GM18502 (cell line): ENCODE results near the gene SUCLG2.
"Not testable (repeated sequence)": the region's sequence is repeated elsewhere in the genome, so short reads cannot be mapped to it uniquely, and the experiment has no call there.

Experiments
- ATAC-seq: cut with Tn5 transposase; IDR thresholded peaks from one replicate; pipeline ENCODE4 v1.9.1; 2021; ENCODE audit warnings: mild to moderate bottlenecking; ENCODE audit not compliant: unreplicated experiment, poor library complexity

SUCLG2 gene

DNA sequence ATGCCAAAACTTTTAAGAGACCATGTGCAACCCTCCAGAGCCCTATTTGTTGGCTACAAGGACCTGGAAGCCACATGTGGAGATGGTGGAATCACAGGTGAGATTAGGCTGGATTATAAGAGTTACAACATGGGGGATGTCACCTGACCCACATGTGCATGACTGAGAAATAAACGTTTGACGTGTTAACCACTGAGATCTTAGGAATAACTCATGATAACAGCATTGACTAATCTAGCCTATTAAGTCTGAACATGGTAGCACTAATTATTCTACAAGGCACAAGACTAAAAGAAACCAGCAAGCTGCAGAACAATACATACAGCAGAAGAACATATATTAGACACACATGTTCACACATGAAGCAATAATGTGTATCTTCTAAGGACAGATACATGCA lies 38.4 kb downstream of the SUCLG2 start:
- ATAC-seq, result no peak

DNA sequence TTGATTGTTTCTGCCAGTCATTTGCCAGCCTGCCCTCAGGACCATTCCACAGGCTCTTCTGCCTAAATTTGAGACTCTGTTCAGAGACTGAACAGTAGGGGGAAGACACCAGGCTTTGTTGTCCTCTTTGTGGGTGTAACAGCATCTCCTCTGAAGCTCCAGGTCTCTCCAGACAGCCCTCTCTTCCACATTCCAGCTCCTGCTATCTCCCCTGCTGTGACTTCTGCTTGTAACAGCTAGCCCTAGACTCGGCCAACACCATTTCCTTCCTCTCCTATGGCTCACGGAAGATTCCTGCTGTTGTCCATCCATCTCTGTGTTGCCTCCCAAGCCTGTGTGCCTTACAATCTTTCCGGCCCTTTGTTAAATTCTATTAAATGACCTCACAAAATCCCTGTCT lies 40.2 kb downstream of the SUCLG2 start:
- ATAC-seq, result no peak

DNA sequence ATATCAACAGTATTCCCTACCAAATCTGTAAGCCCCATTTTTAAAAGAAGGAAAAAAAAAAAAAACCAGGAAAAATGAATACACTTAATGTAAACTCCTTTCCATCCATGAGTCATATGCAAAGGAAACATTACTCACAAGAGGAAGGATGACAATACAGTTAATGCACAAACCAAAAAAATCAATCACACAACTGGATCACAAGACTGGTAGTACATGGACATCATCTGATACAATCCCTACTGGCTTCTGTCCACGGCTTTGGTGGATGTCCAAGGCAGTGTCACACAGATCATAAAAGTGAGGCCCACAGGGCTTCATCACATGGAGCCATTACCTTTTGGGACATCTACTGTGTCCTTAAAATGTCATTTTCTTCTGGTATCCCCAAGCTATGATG lies 44.0 kb downstream of the SUCLG2 start:
- no peak for ATAC-seq

DNA sequence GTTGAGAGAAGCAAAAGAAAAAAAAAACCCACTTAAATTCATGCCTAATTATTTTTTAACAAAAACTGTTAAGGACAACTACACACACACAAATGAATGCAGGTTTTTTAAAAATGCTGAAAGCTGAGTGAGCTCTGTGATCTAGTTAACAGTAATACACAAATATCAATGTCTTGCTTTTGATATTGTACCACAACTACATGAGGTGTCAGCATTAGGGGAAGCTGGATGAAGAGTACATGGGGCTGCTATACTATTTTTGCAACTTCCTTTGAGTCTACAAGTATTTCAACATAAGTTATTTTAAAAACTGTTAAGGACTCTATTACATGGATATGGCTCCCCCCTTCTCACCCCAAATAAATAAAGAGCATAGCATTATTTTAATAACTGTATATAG lies 44.7 kb downstream of the SUCLG2 start:
- ATAC-seq, result no peak

DNA sequence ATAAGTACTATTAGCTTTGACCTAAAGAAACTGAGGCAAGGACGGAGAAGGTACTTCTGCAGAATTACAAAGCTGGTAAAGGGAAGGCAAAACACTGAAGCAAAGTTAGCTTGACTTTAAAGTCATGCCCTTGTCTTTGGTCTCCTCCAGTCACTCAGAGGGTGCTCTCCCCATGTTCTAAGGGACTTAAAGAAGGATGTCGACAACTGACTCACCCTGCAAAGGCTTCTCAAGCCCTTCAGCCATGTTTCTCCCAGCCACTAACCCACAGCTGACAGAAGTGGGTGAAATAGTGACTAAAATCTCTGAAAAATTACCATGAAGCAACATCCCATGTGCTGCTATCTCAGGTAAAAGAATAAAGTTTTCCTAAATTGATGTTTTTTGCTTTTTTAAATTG lies 46.4 kb downstream of the SUCLG2 start:
- ATAC-seq, result no peak

DNA sequence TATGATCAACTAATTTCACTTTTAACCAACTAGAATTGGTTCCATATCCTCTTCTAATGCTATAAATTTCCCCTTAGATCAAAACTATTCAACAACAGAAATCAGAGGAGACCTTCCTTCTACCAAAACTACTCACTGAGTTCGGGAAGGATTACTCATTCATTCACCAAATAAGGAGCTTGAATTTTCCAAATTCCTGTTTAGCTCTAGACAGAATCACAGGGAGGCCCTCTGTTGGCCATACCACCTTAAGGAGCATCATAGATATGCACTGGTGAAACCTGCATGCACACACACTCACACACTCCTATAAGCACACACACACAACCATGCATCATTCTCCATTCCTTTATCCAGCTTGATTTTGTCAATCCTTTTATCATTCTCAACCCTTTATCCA lies 49.0 kb downstream of the SUCLG2 start:
- no peak for ATAC-seq

DNA sequence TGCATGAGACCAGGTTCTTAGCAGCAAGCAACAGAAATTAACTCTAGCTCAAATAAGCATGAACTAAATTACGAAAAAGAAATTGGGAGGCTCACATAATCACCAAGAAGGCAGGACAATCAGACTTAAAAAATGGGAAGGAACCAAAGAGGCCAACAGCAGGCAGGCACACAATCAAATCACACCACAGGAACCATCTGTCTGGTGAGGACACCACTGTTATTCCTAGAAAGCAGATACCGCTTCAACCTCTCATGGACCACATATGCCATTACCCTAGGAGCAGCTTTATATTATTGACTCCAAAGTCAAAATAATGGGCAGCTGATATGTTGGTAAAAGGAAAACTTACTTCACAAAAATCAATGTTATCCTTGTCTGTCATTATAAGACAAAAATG lies 51.6 kb downstream of the SUCLG2 start:
- no peak for ATAC-seq

DNA sequence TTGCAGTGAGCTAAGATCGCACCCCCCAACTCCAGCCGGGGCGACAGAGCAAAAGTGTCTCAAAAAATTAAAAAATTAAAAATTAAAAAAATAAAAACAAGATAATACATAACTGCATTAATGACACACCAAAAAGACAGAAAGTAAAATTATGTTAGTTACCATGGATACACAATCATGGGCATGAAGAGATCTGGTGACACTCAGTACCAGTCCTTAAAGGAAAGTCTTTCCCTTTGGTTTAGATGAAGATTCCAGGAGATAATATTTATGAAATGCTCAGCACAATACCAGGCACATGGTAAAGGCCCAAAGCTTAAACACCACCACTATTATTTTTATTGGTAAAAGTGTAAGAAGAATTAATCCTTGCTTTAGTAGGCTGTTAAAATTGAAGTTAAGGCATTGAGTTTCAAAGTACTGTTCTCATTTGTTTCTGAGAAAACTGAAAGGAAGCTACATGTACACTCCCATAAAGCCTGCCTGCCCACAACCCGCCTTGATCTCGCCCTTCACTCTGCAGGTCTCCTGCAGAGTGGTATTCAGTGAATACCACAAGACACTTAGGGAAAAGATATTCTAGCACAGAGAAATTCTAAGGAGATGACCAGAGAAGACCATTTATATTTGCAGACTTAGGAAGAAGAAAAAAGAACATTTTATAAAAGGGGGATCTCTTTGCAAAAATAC lies 52.3 kb downstream of the SUCLG2 start:
- no peak for ATAC-seq

DNA sequence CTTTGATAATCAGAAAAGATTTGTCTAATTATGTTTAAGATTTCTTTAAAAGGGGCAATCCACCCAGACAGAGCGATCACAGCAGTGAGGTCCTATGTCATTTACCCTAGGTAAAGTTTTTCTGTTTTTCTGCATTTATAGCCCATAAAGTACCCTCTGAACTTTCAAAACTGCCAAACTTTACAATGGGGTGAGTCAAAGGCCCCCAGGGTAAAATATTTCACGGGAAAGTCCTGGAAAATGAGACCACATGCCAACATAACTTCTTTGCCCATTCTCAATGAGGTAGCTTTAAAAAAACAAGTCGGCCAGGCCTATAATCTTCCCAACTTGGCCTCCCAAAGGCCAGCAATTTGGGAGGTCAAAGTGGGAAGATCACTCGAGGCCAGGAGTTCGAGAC lies 53.0 kb downstream of the SUCLG2 start:
- ATAC-seq, result no peak

DNA sequence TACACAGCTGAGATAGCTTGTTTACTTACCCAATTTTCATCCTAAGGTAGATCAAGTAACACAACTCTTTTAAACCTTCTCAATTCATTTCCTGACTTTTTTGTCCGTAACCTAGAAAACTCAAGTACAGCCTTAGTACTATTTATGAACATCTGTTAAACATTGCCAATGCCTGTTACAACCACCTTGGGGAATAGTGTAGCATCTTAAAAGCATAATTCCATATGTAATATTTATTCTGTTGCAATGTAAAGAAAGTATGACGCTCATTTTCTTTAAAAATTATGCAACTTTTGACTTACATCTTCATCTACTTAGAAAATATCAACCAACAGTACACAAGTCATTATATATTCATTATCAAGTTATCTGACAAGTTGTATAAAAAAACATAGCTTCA lies 54.6 kb downstream of the SUCLG2 start:
- no peak for ATAC-seq

DNA sequence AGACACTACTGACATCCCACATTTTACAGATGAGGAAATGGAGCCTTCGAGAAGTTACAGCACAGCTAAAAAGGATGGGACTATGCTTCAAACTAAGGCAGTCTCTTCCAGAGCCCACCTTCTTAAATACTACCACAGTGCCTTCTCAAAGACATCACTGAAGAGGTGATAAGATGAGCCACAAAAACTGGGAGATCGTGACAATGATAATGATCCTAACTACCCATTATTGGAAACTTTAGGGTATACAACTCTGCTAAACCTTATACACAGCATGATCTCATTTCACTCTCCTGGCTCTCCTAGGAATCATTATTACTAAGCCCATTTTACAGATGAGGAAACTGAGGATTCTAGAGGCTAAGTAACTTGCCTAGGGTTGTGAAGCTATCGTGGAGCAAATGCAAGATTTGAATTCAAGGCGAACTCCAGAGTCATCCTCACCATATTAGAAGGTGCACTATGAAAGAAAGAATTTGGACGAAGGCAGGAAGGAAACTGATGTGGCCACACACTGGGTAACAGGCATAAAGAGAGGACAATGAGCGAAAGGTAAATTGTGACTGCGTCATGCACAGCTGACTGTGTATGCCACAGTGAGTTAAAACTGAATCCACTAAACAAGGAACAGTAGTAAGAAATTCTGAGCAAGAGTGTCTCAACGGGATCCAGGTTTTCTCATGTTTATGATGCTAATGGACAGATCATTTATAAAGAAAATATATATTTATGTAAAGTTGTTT lies 55.4 kb downstream of the SUCLG2 start:
- ATAC-seq, result no peak

DNA sequence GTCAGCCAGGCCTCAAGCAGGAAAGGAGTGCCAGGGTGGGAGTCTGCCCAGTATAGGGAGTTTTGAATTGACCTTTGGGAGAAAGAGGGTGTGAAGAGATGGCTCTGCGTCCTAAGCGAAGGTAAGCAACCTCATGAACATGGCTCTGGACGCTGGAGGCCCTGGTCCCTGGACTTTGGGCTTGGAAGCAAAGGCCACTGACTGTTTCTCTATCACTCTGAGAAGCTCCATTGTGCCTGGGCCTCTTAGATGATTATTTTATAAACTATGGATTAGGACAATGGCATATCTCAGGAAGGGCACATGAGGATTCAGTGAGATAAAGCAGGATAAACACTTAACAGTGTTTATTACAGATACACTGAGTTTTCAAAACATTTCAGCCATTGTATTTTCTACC lies 59.0 kb downstream of the SUCLG2 start:
- no peak for ATAC-seq

DNA sequence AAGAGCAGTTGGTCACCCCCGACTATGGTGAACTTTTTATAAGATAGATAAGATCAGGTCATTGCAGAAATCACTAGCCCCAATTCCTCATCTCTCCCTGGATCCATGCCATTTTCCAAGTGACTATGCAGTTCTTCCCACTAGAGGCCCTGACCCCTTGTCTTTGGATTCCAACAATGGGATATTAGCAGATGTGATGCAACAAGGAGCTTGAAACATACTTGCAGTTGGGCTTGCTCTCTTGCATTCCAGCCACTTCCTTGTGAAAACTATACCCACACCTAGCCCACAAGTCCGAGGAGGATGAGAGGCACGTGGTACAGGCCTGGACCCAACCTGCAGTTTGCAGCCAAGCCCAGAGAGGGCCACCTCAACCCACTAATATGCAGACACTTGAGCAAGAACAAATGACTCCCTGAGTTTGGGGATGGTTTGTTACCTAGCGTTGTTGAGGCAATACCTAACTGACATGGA lies 60.6 kb downstream of the SUCLG2 start:
- no peak for ATAC-seq

DNA sequence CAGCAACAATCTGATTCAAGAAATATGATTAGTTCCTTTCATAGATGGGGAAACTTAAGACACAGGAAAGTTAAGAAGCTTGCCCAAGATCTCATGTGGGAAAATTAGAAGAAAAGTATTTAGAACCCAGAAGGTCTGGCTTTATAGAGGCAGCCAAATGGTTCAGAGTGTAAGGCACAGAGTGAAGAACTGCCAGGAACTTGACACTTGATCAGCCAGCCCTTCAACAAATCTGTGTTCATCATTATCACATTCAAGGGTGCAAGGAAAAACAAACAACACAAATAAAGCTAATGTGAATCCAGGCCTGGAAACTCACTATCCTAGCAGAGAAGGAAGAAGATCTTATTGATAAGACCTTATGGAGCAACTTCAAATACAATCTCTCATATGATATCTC lies 62.4 kb downstream of the SUCLG2 start:
- ATAC-seq, result no peak

DNA sequence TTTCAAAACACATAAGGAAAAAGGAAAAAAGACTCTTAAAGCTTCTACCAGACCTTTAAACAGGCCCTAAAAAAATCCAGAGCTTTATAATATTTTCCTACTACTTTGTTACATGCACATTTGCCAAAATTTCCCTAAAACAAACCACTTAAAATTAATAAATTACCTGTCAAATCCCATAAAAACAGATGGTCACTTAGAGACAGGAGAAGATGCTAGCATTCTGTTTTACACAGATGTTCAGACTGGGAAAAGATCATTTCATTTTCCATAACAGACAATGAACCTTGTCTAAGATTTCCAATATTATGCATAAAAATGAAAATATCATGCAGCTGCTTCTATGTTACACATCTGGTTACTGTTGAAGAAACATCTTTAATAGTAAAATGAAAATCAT lies 66.6 kb downstream of the SUCLG2 start:
- no peak for ATAC-seq

DNA sequence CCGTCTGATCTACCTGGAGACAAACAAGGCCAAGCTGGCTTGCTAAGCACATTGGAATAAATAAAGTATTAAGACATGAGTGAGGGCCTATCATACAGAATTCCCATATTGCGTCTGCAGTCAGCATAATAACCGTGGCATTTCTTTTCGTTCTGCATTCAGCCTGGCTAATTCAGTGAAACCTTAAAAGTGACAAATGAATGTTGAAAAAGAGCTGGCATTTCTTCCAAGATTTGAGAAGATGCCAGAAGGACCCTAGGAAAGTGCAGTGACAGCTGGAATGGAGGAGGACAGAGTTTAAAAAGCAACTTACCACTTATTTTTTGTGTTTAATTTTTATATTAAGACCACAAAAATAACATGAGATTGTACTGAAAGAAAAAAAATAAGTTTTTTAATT lies 67.1 kb downstream of the SUCLG2 start:
- no peak for ATAC-seq

DNA sequence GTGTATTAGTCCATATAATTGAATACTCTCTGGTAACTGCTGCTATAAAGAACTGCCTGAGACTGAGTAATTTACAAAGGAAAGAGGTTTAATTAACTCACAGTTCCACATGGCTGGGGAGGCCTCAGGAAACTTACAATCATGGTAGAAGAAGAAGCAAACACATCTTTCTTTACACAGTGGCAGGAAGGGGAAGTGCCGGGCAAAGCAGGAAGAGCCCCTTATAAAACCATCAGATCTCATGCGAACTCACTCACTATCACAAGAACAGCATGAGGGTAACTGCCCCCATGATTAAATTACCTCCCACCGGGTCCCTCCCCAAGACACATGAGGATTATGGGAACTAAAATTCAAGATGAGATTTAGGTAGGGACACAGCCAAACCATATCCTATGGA lies 69.8 kb downstream of the SUCLG2 start:
- not testable (repeated sequence) for ATAC-seq

DNA sequence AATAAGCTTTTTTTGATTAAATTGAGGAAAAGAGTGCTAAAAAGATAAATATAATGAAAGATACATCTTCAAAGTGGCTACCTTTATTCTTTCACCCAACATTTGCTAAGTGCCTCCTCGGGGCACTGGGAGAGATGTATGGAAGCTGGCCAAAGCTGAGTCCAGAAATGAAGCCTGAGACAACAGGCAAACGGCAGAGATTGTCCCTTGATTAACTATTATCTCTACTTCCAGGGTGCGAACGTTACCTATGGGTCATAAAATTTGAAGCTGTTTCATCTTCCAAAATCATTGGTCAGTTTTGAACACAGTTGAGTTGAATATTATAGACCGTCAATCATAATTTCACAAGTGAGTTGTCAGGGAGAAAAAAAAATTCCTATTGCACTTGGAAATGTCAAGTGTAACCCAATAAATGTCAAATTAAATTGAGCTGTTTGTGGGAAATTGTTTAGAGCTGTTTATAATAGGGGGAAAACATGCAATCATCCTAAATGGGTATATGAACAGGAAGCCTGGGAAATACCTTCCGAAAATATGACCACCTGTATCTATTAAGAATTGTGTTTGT lies 73.9 kb downstream of the SUCLG2 start:
- no peak for ATAC-seq

DNA sequence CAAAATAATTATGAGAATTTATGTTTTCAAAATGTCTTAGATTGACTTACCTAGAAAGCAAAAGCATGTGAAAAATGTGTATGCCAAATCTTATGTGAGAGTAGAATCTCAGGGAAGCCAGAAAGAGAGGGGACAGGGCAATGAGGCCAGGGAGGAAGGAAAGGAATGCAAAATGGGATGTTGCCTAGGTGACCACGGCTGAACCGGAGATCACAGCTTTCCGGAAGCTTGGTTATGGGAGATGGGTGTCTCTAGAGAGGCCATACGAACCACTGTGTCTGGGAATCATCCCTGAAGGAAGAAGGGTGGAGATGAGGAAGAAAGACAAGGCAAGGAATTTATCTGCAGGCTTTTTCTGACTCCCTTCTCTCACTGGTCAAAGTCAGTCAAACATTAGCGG lies 76.0 kb downstream of the SUCLG2 start:
- ATAC-seq, result no peak

DNA sequence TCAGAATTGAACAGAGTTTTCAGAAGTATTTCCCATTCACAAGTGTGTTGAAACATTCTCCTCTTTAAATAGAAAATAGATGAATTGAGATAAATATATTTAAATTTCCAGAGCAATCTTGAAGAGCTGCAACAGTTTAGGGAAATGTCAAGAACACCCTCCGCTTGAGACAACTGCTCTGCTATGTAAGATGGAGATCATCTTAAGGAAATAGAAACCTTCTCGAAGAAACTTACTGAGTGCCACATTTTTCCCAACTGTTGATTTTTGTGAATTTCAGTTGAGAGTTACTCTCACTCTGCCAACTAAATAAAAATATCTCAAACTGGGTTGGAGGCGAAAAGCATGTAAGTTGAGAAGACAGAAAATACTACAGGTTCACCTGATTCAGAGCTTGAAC lies 78.0 kb downstream of the SUCLG2 start:
- ATAC-seq, result no peak

DNA sequence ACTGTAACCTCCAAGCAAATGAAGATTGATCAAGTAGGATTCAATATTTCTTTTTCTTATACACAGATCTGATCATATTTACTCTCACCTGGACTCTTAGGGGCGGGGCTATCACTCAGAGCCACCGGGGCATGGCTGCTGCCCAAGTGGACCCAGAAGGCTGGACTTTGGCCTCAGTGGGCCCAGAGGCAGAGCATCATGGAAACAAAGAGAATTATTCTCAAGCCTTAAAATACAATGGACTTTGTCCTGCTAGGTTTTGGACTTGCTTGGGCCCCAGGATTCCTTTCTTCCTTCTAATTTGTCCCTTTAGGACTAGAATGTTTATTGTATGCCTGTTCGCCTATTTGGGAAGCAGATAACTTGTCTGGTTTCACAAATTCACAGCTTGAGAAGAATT lies 85.1 kb downstream of the SUCLG2 start:
- no peak for ATAC-seq

DNA sequence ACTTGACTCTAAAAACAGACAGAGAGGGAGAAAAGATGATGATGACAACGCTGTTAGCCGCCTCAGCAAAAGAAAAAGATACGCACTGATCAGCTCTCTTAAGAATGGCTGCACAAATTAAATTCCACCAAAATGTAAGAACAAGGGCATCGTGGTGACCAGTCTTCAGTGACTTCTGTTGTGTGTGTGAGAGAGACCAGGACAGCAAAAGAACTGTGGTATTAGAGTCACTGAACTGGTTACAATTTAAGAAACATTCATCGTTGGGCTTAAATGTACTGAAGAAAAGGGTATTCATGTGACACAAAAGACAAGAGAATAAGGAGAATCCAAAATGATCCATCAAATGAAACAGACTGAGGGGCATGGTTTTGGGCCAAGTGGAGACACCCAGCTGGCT lies 86.5 kb downstream of the SUCLG2 start:
- no peak for ATAC-seq
